GM06990 (cell line): ENCODE measurements around the gene SLC22A31.

ENCODE experiments used
- DNase-seq: peaks from one replicate; pipeline ENCODE4 v3.0.0-alpha.2; 2011; ENCODE audit not compliant: insufficient read length; ENCODE audit errors: extremely low read depth
- H3K27me3 ChIP-seq: replicated peaks from 2 replicates; pipeline ENCODE4 v1.6.0; 2011; ENCODE audit warnings: low read length; ENCODE audit not compliant: control insufficient read depth, insufficient read depth
- H3K36me3 ChIP-seq: 2 replicates; pipeline ENCODE4 v1.5.1; 2011; ENCODE audit warnings: low read length; ENCODE audit not compliant: control insufficient read depth, insufficient read depth
- H3K4me3 ChIP-seq: replicated peaks from 2 replicates; pipeline ENCODE4 v1.5.1; 2011; ENCODE audit warnings: low read depth, mild to moderate bottlenecking, control low read depth, low read length
- TF ChIP-seq, protein P1 (sequence below): IDR thresholded peaks from 2 replicates; pipeline ENCODE4 v1.5.1; 2011; ENCODE audit warnings: low read length, control low read depth, mild to moderate bottlenecking, inconsistent platforms; ENCODE audit not compliant: insufficient read depth, poor library complexity, severe bottlenecking

The SLC22A31 gene

DNA sequence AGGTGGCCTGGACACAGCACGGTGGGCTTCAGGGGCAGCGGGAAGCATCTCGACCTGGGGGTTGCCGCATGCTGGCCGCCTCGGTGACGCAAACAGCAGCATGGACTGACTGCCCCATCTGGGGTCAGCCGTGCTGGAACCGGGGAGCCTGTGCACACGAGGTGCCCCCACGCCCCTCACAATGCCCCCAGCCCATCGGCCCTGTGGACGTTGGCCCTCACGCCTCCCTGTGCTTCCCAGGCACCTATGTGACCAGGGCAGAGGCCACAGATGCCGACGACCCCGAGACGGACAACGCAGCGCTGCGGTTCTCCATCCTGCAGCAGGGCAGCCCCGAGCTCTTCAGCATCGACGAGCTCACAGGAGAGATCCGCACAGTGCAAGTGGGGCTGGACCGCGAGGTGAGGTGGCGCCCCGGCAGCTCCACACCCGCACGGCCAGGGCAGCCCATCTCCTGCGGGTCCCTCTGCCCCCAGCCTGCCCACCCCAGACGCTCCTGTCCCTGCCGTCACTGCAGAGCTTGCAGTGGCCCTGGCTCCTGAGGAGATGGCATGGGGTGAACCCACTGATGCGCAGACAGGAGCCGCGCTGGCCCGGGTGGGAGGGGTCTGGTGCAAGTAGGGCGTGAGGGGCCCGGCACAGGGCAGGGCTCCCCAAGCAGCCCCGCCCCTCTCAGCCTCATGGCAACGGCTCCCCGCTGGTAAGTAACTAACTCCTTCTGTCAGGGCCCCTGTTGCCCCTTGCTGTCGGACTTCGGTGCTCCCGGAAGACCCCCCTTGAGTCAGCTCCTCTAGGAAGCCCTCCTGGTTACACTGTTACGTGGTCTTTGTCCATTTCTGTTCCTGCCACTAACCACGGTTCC lies 15.2 kb downstream of the SLC22A31 start:
- H3K4me3 ChIP-seq, result no peak overlapping the region
- TF ChIP-seq, protein P1, sequence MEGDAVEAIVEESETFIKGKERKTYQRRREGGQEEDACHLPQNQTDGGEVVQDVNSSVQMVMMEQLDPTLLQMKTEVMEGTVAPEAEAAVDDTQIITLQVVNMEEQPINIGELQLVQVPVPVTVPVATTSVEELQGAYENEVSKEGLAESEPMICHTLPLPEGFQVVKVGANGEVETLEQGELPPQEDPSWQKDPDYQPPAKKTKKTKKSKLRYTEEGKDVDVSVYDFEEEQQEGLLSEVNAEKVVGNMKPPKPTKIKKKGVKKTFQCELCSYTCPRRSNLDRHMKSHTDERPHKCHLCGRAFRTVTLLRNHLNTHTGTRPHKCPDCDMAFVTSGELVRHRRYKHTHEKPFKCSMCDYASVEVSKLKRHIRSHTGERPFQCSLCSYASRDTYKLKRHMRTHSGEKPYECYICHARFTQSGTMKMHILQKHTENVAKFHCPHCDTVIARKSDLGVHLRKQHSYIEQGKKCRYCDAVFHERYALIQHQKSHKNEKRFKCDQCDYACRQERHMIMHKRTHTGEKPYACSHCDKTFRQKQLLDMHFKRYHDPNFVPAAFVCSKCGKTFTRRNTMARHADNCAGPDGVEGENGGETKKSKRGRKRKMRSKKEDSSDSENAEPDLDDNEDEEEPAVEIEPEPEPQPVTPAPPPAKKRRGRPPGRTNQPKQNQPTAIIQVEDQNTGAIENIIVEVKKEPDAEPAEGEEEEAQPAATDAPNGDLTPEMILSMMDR, result no peak
- no peaks in the 10 kb centered on the region for H3K36me3 ChIP-seq
- H3K27me3 ChIP-seq, result no peaks in the 10 kb centered on the region
- DNase-seq, result no peak

DNA sequence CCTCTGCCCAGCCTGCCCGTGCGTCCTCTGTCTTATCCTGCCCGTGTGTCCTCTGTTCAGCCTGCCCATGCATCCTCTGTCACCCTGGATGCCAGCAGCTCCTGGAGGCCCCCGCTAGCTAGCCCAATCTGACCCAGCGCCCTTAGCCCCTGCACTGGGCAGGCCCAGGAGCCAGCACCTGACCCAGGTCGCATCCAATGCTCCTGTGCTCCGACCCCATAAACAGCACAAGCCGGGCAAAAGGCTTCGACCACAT lies 15.7 kb downstream of the SLC22A31 start:
- DNase-seq, result no peak
- no peaks in the 10 kb centered on the region for H3K27me3 ChIP-seq
- TF ChIP-seq, protein P1, result no peak
- no peaks in the 10 kb centered on the region for H3K36me3 ChIP-seq
- H3K4me3 ChIP-seq, result no peak overlapping the region

DNA sequence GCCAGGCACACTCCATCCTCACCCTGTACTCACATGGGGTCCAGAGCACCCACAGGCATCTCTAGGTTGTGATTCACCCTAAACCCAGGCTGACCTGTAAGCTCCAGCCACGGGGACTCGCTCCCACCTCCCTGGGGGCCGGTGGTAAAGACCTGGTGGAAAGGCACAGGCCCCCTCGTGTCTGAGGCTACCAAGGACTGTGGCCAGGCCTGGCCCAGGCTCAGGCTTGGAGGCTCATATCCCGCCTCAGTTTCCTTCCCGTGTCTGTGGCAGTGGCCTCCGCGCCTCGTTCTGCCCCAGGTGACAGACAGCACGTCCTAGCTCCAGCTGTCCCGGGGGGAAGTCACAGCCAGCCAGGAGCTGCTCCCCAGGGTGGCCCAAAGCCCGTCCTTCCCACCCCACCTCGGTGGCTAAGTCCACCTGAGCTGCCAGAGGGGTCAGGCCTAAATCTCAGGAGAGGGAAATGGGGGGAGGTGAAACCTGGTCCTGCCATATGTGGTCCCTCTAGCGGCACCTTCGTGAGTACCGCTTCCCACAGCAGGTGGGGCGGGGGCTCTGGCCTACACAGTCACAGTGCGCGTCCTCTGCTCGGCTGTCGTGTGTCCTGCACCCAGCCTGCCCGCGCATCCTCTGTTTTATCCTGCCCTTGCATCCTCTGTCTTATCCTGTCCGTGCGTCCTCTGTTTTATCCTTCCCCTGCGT lies 16.2 kb downstream of the SLC22A31 start:
- DNase-seq, result no peak
- no peak overlapping the region for H3K4me3 ChIP-seq
- no peaks in the 10 kb centered on the region for H3K27me3 ChIP-seq
- no peaks in the 10 kb centered on the region for H3K36me3 ChIP-seq
- TF ChIP-seq, protein P1, result no peak

DNA sequence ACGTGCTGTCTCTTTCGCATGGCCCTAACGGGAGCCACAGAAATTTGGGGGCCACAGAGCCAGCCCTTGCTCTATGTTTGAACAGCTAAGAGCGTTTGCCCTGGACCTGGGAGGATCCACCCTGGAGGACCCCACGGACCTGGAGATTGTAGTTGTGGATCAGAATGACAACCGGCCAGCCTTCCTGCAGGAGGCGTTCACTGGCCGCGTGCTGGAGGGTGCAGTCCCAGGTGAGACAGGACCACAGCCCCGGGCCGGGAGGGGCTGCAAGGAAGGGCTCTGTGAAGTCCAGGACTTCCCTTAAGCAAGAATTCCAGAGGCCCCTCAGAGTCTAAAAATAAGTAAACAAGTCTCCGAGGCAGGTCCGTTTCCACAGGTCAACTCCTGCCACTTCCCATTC lies 16.9 kb downstream of the SLC22A31 start:
- no peak for DNase-seq
- H3K36me3 ChIP-seq, result no peaks in the 10 kb centered on the region
- TF ChIP-seq, protein P1, result no peak
- H3K4me3 ChIP-seq, result no peak overlapping the region
- no peaks in the 10 kb centered on the region for H3K27me3 ChIP-seq

DNA sequence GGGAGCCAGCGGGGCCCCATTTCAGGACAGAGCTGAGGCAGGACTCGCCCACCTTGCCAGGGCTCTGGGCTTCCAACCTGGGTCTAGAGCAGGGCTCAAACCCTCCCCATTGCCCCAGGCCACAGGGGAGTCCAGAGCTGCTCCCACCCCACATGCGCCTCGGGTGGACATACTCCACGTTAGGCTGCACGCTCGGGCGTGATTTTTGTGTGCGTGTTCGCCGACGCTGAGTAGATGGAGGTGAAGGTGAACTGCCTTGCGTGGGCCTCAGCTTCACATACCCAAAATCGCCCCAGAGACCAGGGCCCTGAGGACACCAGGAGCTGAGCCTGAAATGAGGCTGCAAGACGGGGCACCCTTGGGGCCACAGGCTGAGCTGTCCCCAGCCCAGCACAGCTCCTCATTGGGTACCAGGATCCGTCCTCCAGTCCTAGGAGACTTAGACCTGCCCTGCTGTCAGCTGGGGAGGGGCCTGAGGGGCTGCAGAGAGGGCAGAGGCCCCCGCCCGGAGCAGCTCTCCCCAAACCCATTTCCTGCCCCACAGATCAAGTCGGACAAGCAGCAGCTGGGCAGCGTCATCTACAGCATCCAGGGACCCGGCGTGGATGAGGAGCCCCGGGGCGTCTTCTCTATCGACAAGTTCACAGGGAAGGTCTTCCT lies 20.6 kb downstream of the SLC22A31 start:
- no peak overlapping the region for H3K4me3 ChIP-seq
- no peaks in the 10 kb centered on the region for H3K27me3 ChIP-seq
- TF ChIP-seq, protein P1, result no peak
- H3K36me3 ChIP-seq, result no peaks in the 10 kb centered on the region
- no peak for DNase-seq
